GM21717 (cell line): ENCODE results near the gene PLXND1.
"Not testable (repeated sequence)": the region's sequence is repeated elsewhere in the genome, so short reads cannot be mapped to it uniquely, and the experiment has no call there.

Source experiments
- ATAC-seq: cut with Tn5 transposase; IDR thresholded peaks from one replicate; pipeline ENCODE4 v1.9.1; 2021; ENCODE audit warnings: mild to moderate bottlenecking, moderate library complexity; ENCODE audit not compliant: unreplicated experiment

Gene PLXND1

DNA sequence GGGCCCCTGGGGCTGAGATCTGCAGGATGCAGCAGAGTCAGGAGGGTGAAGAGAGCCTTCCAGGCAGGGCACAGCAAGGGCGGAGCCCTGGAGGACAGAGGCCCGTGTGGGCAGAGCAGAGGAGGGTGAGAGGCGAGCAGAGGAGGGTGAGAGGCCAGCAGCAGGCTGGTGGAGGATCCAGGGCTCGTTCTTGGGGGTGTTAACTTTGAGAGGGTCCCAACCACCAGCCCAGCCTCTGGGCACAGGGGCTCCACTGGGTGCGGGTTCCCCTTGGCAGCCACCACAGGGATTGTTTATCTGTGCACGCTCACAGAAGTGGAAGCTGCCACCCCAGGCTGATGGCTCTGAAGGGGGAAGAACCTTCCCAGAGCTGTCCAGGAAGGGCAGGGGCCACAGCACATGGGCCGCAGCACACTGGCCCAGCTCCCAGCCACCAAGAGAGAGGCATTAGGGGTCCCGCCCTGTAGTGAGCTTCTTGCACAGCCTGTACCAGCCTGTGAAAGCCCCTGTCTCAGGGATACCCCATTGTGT, 9.3 kb upstream of the PLXND1 start:
- ATAC-seq: no peak

GRCh38 chr3:129614927-129615363, 8.5 kb upstream of the PLXND1 start:
- no peak for ATAC-seq

DNA sequence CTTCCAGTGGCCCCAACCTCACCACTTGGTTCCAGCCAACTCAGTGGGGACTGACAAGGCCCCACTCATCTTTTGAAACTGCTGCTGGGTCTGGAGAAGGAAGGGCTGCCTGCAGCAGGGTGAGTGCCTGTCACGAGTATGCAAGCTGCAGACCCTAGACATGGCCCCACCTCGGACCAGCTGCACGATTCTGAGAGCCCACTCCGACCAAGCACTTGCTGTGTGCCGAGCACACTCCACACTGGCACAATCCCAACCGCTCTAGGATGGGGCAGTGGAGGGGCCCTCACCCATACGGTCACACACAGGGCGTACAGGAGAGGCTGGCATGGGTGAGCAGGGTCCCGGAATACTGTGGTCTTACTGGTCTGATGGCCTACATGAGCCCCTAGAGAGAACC, 8.0 kb upstream of the PLXND1 start:
- no peak for ATAC-seq

DNA sequence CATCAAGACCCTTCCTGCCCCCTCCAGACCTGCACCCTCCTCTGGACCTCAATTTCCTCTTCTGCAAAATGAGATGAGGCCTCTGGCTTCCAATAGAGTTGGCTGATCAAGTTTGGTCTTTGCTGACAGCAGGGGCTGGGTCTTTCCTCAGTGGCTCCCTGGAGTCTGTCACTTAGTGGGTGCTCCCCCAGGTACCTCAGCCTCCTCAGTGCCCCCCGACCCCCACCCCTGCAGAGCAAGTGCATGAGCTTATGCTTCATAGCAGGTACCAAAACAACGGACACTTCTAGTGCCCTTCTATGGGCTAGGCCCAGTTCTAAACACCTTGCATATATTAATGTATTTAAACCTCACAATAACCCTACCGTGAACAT, 6.9 kb upstream of the PLXND1 start:
- ATAC-seq: no peak

- ATAC-seq: no peak
These were observed 6.3 kb upstream of the PLXND1 start for GRCh38 chr3:129612534-129613366.

GRCh38 chr3:129611812-129612533, 5.5 kb upstream of the PLXND1 start:
- ATAC-seq: no peak

DNA sequence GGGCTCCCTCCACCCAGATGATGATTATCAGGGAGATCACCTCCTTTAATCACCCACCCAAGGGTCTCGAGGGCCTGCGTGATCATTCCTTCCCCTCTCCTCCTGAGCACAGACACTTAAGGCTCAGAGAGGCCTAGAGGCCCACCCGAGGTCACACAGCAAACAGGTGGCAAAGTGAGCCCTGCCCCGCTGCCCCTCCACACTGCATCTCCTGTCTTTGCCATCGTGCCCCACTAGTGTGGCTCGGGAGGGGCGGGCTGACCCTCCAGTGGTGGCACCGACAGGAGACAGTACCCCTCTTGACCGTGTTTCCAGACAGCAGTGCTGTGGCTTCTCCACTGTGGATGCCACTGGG, 4.9 kb upstream of the PLXND1 start:
- no peak for ATAC-seq

DNA sequence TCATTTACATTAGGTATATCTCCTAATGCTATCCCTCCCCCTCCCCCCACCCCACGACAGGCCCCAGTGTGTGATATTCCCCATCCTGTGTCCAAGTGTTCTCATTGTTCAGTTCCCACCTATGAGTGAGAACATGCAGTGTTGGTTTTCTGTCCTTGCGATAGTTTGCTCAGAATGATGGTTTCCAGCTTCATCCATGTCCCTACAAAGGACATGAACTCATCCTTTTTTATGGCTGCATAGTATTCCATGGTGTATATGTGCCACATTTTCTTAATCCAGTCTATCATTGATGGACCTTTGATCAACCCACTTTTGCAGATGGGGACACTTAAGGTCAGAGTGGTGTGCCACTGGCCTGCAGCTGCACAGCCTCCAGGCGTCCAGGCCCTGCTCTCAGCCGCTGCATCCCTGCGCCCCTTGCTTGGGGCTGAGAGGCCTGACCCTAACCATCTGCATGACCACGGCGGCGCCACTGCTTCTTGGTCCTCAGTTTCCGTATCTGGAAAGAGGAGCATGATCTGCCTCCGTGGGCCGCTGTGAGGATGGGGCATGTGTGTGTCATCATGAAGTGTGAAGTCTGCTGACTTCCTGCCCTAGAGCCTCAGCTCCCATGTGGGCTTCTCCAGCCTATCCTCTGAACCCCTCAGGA, 4.4 kb upstream of the PLXND1 start:
- not testable (repeated sequence) for ATAC-seq

- no peak for ATAC-seq
These were observed 3.8 kb upstream of the PLXND1 start for GRCh38 chr3:129610276-129610675.

DNA sequence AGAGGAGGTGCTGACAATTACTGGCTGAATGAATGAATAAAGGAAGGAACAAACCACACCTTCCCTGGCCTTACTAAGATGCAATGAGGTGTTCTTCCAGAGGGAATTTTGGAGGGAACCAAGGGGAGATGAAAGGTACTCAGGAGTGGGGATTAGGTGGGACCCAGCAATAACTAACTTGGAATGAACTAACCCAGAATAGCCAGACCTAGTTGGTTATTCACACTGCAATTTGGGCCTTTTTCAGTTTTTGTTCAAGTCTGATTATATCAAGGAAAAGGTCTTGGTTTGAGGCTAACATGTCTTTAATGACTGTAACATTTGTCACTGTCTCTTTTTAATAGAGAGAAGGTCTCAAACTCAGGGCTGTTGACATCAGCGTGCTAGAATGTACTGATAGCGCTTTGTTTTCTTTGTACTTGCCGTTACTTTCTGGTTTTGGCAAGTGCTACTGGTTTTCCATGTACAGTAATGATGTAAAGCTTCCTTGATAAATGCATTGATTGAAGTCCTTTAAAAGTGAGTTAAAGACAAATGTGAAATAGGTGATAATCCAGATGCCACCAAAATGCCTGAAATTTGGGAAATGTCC, 3.2 kb upstream of the PLXND1 start:
- ATAC-seq: no peak

DNA sequence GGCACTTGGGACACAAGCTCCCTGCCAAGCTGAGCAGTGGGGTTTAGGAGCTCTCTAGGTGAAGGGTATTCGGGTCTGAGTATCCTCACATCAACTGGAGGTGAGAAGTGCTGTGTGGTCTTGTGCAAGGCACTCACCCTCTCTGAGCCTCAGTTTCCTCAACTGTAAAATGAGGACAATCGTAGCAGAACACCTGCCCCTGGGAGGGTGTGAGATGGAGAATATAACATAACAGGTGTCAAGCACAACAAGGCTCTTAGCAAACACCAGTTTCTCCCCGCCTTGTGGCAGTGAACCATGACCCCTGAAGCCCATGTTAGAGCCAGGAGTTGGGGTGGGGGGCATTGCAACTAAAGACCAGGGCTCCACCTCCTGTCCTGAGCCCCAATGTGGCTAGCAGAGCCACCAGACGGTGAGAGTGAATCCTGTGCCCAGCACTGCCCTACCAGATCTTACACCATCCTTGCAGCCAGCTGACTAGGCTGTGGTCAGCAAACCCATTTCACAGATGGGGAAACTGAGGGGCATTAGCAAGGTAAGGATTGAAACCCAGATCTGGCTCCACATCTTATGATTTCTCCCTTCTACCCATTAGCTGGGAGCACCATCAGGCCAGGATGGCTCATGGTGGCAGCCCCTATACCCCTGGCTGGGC, 2.6 kb upstream of the PLXND1 start:
- no peak for ATAC-seq

DNA sequence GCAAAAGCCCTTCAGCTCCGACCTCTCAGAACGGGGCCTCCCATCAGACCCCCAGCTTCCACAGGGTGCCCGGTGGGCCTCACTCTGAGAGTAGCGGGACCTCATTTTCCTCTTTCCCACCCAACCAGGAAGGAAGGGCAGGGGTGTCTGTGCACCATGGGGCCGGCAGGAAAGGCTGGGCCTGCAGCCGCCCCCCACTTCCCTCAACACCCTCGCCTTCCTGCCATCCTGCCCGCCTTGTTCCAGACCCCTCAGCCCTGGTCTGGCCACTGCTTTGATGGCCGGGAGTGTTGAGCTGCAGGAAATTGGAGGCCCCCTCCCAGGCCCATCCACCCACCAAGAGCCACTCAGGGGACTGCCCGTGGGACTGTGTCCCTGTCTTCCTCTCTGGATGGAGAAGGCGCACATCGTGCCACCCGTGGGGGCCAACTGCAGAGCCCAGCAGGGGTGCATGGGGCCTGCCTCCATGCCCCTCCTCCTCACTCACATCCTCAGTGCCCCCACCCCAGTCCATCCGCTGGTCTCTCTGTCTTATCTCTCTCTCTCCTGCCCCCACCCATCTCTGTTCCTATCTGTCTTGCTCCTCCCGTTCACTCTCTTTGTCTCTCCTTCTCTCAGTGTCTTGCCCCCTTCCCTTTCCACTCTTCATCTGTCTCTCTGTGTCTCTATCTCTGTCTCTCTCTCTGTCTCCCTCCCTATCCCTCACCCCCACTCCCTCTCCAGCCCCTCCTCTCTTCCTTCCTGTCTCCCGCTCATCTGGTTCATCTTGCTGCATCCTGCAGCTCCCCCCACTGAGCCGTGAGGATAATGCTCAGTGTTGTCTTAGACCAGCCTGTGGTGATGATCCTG, 1.8 kb upstream of the PLXND1 start:
- no peak for ATAC-seq

DNA sequence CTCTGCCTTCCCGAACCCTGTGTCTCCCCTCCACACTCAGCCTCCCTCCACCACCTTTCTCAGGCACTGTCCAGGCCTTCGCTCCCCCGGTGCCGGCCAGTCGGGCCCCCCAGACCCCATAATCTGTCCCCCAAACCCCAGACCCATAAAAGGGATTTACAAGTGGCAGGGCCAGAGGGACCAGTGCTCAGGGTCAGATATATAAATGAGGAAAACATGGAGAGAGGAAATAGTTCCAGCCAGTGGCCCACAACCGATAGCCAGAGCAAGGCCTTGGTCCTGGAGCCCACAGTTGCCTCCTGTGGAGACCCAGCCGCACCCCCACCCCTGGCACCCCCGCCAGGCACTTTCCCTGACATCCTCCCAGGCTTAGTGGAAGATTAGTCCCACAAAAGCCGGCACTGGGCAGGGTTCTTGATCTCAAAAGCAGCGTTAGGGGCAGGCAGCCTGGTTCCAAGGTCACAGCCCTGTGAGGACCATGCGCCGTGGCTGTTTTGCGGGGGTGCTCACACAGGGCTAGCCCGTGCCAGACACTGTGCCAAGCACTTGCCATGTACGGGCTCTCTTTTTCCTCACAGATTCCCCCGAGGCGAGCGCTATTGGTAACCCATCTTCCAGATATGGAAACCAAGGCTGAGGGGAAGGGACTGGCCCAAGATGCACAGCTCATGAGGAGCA, 1.1 kb upstream of the PLXND1 start:
- ATAC-seq: no peak

- ATAC-seq: no peak
These were observed 397 bp downstream of the PLXND1 start for GRCh38 chr3:129605922-129606635.

- no peak for ATAC-seq
These were observed 1.1 kb downstream of the PLXND1 start for GRCh38 chr3:129605203-129605921.

DNA sequence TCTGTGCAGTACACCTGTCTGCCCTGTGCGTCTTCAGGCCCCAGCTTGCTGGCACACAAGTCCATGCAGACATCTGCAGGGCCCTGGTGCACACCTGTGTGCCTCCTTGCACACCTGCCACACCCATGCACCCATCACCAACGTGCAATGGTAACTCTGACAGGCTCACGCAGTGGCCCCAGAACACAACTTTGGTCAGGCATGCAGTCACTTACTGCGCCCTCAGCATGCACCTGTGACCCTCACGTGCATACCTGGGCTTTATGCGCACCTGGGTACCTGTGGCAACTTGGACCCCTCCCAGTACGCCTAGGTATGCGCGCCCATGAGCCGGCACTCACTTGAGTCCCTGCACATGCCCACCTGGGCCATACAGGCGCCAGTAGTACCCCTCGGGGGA, 1.7 kb downstream of the PLXND1 start:
- no peak for ATAC-seq

GRCh38 chr3:129603991-129604749, 2.3 kb downstream of the PLXND1 start:
- no peak for ATAC-seq
